Stimulated activated effector memory CD8-positive, alpha-beta T cell treated with anti-CD3 and anti-CD28 coated beads, Interleukin-12 subunit alpha, Interleukin-12 subunit beta, amount 100 ng/mL, for 72 hours (primary cell): ENCODE measurements around the gene PTN.
"Not testable (repeated sequence)": the region's sequence is repeated elsewhere in the genome, so short reads cannot be mapped to it uniquely, and the experiment has no call there.

Experiments
- ATAC-seq: fragments of 150-1000 bp; cut with Tn5 transposase; 2 replicates; pipeline ENCODE4 v1.10.0; 2021
- DNase-seq, 2 donors: peaks; one replicate each; pipeline ENCODE4 v3.0.0; 2021 to 2022; ENCODE audit warnings: low spot score in 2 of 2
- H3K27ac Mint-ChIP-seq: one replicate; pipeline ENCODE4 v1.8.0; 2022; ENCODE audit warnings: mild to moderate bottlenecking, mixed read lengths
- H3K36me3 Mint-ChIP-seq: one replicate; pipeline ENCODE4 v1.8.0; 2022; ENCODE audit warnings: mild to moderate bottlenecking, mixed read lengths
- H3K4me1 Mint-ChIP-seq: one replicate; pipeline ENCODE4 v1.8.0; 2022; ENCODE audit warnings: mixed read lengths
- H3K4me3 Mint-ChIP-seq: one replicate; pipeline ENCODE4 v1.8.0; 2022; ENCODE audit warnings: mild to moderate bottlenecking, mixed read lengths
- H3K9me3 Mint-ChIP-seq: one replicate; pipeline ENCODE4 v1.8.0; 2022; ENCODE audit warnings: mixed read lengths

PTN gene

GRCh38 chr7:137195996-137196395, 147.5 kb downstream of the PTN start:
- Mint-ChIP-seq H3K27ac (no peak overlapping the region), H3K36me3 (no peaks in the 10 kb centered on the region)

GRCh38 chr7:137181619-137182018, 161.9 kb downstream of the PTN start:
- H3K4me1 Mint-ChIP-seq, ATAC-seq, H3K36me3 Mint-ChIP-seq, H3K4me3 Mint-ChIP-seq, H3K27ac Mint-ChIP-seq, H3K9me3 Mint-ChIP-seq, DNase-seq: not testable (repeated sequence)

More at GRCh38 chr7:137195996-137196395, 147.5 kb downstream of the PTN start:
- ATAC-seq: no peak
- Mint-ChIP-seq H3K4me1 (no peaks in the 10 kb centered on the region), H3K4me3 (no peak overlapping the region), H3K9me3 (peaks cover 13% of the 10 kb centered on the region)
- no peak for DNase-seq
